H9 (cell line): ENCODE results near the gene MS4A4A. TPM values are rescaled to one million over a fixed set of nuclear protein-coding genes. Genes with fewer than 3 reads are reported as not detected.

Source experiments
- DNase-seq: peaks from one replicate; pipeline ENCODE4 v3.0.0-alpha.2; 2017
- H2AFZ ChIP-seq: one replicate; pipeline ENCODE4 v1.6.1; 2013; ENCODE audit warnings: mild to moderate bottlenecking, low read length, control low read depth, moderate library complexity
- H2AK5ac ChIP-seq: 2 replicates; pipeline ENCODE4 v1.6.1; 2013; ENCODE audit warnings: low read length, control low read depth, mixed read lengths; ENCODE audit not compliant: insufficient read length
- H2BK120ac ChIP-seq: one replicate; pipeline ENCODE4 v1.6.1; 2013; ENCODE audit warnings: low read depth, mild to moderate bottlenecking, low read length, control low read depth, inconsistent platforms; ENCODE audit not compliant: poor library complexity, severe bottlenecking
- H2BK12ac ChIP-seq: 2 replicates; pipeline ENCODE4 v1.6.1; 2013; ENCODE audit warnings: low read length, control low read depth, mixed read lengths, low read depth; ENCODE audit not compliant: insufficient read length
- H2BK15ac ChIP-seq: 2 replicates; pipeline ENCODE4 v1.6.1; 2013; ENCODE audit warnings: low read depth, low read length, control low read depth
- H2BK20ac ChIP-seq: one replicate; pipeline ENCODE4 v1.6.1; 2013; ENCODE audit warnings: low read depth, mild to moderate bottlenecking, low read length, control low read depth, inconsistent platforms; ENCODE audit not compliant: poor library complexity, severe bottlenecking
- H2BK5ac ChIP-seq: 2 replicates; pipeline ENCODE4 v1.6.1; 2013; ENCODE audit warnings: low read length, control low read depth, mixed read lengths; ENCODE audit not compliant: insufficient read length
- H3K14ac ChIP-seq: 2 replicates; pipeline ENCODE4 v1.6.1; 2013; ENCODE audit warnings: low read length, control low read depth; ENCODE audit not compliant: insufficient read depth
- H3K18ac ChIP-seq: 2 replicates; pipeline ENCODE4 v1.6.1; 2013; ENCODE audit warnings: low read depth, mild to moderate bottlenecking, mixed read lengths, low read length, control low read depth; ENCODE audit not compliant: insufficient read length
- H3K23ac ChIP-seq: 2 replicates; pipeline ENCODE4 v1.6.1; 2013; ENCODE audit warnings: low read length, control low read depth, mixed read lengths, low read depth; ENCODE audit not compliant: insufficient read length
- H3K23me2 ChIP-seq: 2 replicates; pipeline ENCODE4 v1.6.1; 2013; ENCODE audit warnings: low read depth, mild to moderate bottlenecking, mixed read lengths, low read length, control low read depth; ENCODE audit not compliant: insufficient read length, poor library complexity, severe bottlenecking
- H3K27ac ChIP-seq: 2 replicates; pipeline ENCODE4 v1.5.1; 2013; ENCODE audit warnings: low read length, control low read depth, mixed read lengths, low read depth; ENCODE audit not compliant: insufficient read length
- H3K27me3 ChIP-seq: 2 replicates; pipeline ENCODE4 v1.6.1; 2013; ENCODE audit warnings: low read length, control low read depth, inconsistent platforms; ENCODE audit not compliant: insufficient read depth
- H3K4ac ChIP-seq: 2 replicates; pipeline ENCODE4 v1.6.1; 2013; ENCODE audit warnings: low read depth, mild to moderate bottlenecking, control low read depth, inconsistent platforms, low read length, moderate library complexity
- H3K4me1 ChIP-seq: 2 replicates; pipeline ENCODE4 v1.6.1; 2013; ENCODE audit warnings: low read length, control low read depth, inconsistent platforms; ENCODE audit not compliant: insufficient read depth
- H3K4me2 ChIP-seq: 2 replicates; pipeline ENCODE4 v1.6.1; 2013; ENCODE audit warnings: low read length, control low read depth, mixed read lengths; ENCODE audit not compliant: insufficient read length, insufficient read depth
- H3K56ac ChIP-seq: 2 replicates; pipeline ENCODE4 v1.6.1; 2013; ENCODE audit warnings: low read depth, mild to moderate bottlenecking, mixed read lengths, low read length, control low read depth; ENCODE audit not compliant: insufficient read length
- H3K79me1 ChIP-seq: 2 replicates; pipeline ENCODE4 v1.6.1; 2013; ENCODE audit warnings: low read depth, mild to moderate bottlenecking, moderate library complexity, low read length, control low read depth, inconsistent platforms; ENCODE audit not compliant: insufficient read depth, poor library complexity, severe bottlenecking
- H3K79me2 ChIP-seq: 2 replicates; pipeline ENCODE4 v1.6.1; 2013; ENCODE audit warnings: low read length, control low read depth, inconsistent platforms; ENCODE audit not compliant: insufficient read depth
- H3K9ac ChIP-seq: 2 replicates; pipeline ENCODE4 v1.6.1; 2013; ENCODE audit warnings: low read length, control low read depth, mixed read lengths; ENCODE audit not compliant: insufficient read length; ENCODE audit errors: extremely low read depth
- H3K9me3 ChIP-seq: one replicate; pipeline ENCODE4 v1.6.1; 2013; ENCODE audit warnings: low read depth, low read length, inconsistent platforms; ENCODE audit not compliant: control insufficient read depth
- H3T11ph ChIP-seq: one replicate; pipeline ENCODE4 v1.6.1; 2013; ENCODE audit warnings: mild to moderate bottlenecking, low read length, control low read depth, inconsistent platforms
- H4K20me1 ChIP-seq: one replicate; pipeline ENCODE4 v1.6.1; 2013; ENCODE audit not compliant: control insufficient read depth, insufficient read length, insufficient read depth
- H4K5ac ChIP-seq: 2 replicates; pipeline ENCODE4 v1.6.1; 2013; ENCODE audit warnings: low read depth, mild to moderate bottlenecking, mixed read lengths, low read length, control low read depth; ENCODE audit not compliant: insufficient read length
- H4K8ac ChIP-seq: replicated peaks from 2 replicates; pipeline ENCODE4 v1.6.1; 2013; ENCODE audit warnings: low read length, control low read depth, mixed read lengths, low read depth; ENCODE audit not compliant: insufficient read length
- H4K91ac ChIP-seq: 2 replicates; pipeline ENCODE4 v1.6.1; 2013; ENCODE audit warnings: low read depth, mild to moderate bottlenecking, moderate library complexity, mixed read lengths, low read length, control low read depth; ENCODE audit not compliant: insufficient read length
- H3K27ac Mint-ChIP-seq, 3 experiments: 2 replicates in 2 of 3; 3 replicates in 1 of 3; pipeline ENCODE4 v1.8.0; 2020 to 2021; ENCODE audit warnings: mixed read lengths in 3 of 3, mild to moderate bottlenecking in 1 of 3, moderate library complexity in 1 of 3
- H3K27me3 Mint-ChIP-seq: 2 replicates; pipeline ENCODE4 v1.8.0; 2021; ENCODE audit warnings: low read depth, mild to moderate bottlenecking, moderate library complexity, mixed read lengths
- H3K36me3 Mint-ChIP-seq, 3 experiments: 2 replicates in 2 of 3; 3 replicates in 1 of 3; pipeline ENCODE4 v1.8.0; 2020 to 2021; ENCODE audit warnings: low read depth in 3 of 3, mixed read lengths in 3 of 3; ENCODE audit not compliant: insufficient read depth in 1 of 3
- H3K4me1 Mint-ChIP-seq, 2 experiments: 2 replicates each; pipeline ENCODE4 v1.8.0; 2020; ENCODE audit warnings: mixed read lengths in 2 of 2
- H3K4me3 Mint-ChIP-seq, 2 experiments: 2 replicates in 1 of 2; 3 replicates in 1 of 2; pipeline ENCODE4 v1.8.0; 2020 to 2021; ENCODE audit warnings: mild to moderate bottlenecking in 2 of 2, mixed read lengths in 2 of 2, moderate library complexity in 1 of 2
- H3K9me3 Mint-ChIP-seq, 2 experiments: 2 replicates in 1 of 2; 3 replicates in 1 of 2; pipeline ENCODE4 v1.8.0; 2020; ENCODE audit warnings: mild to moderate bottlenecking in 2 of 2, mixed read lengths in 2 of 2, moderate library complexity in 1 of 2
- CTCF ChIP-seq: fragments of 200-600 bp; sonication (generic); conservative IDR thresholded peaks from 3 replicates; pipeline ENCODE4 v1.8.0; 2021; ENCODE audit warnings: antibody characterized with exemption, mild to moderate bottlenecking
- WGBS: extraction: QIAGEN DNeasy Blood & Tissue Kit; methylation state at CpG from one replicate; pipeline ENCODE4 v1.1.7; 2013; ENCODE audit warnings: missing lambda C conversion rate, low lambda C conversion rate, mixed read lengths; ENCODE audit not compliant: insufficient read length; ENCODE audit errors: extremely low coverage; 5-methylcytosine and 5-hydroxymethylcytosine counted together
- total RNA-seq: library from RNA; stranded (reverse); gene quantifications from 2 replicates; pipeline ENCODE4 v1.2.1, GENCODE V29; 2021

Gene MS4A4A
- total RNA-seq, 1 experiment from 2014 or later: not detected

GRCh38 chr11:60261014-60261413 lies 19.5 kb upstream of the MS4A4A start:
- Histone ChIP-seq H3K79me2 (no peaks in the 10 kb centered on the region), H2BK12ac (no peak overlapping the region), H2AK5ac (no peak overlapping the region), H3K14ac (no peak overlapping the region), H4K20me1 (no peaks in the 10 kb centered on the region), H2BK120ac (no peak overlapping the region), H4K8ac (no peak overlapping the region), H3K4me1 (no peaks in the 10 kb centered on the region), H3K27ac (no peak overlapping the region), H2BK20ac (no peak overlapping the region), H3K18ac (no peak overlapping the region), H3T11ph (no peak overlapping the region), H3K9ac (no peak overlapping the region), H3K23ac (no peak overlapping the region), H3K79me1 (no peaks in the 10 kb centered on the region), H3K56ac (no peak overlapping the region), H2BK5ac (no peak overlapping the region), H4K5ac (no peak overlapping the region), H4K91ac (no peak overlapping the region), H3K4ac (no peak overlapping the region), H2BK15ac (no peak overlapping the region), H3K23me2 (no peaks in the 10 kb centered on the region), H3K9me3 (no peaks in the 10 kb centered on the region), H2AFZ (no peak overlapping the region), H3K27me3 (no peaks in the 10 kb centered on the region), H3K4me2 (no peak overlapping the region)
- no peak for TF ChIP-seq CTCF
- Mint-ChIP-seq H3K9me3 (peaks cover 16 to 17% of the 10 kb centered on the region in 2 experiments), H3K4me1 (no peaks in the 10 kb centered on the region), H3K27ac (peak overlapping the region in 1 of 3 experiments; percentile 8; a peak in 1 of 7 replicates), H3K27me3 (no peaks in the 10 kb centered on the region), H3K4me3 (no peak overlapping the region), H3K36me3 (peaks cover 3 to 13% (median 12%) of the 10 kb centered on the region in 3 experiments; a peak in 5 of 7 replicates)
- no CpG with 5 or more reads among the region's 4 CpGs for WGBS
- DNase-seq: no peak
